Measurements from ENCODE around the gene NRCAM. TPM values are rescaled to one million over a fixed set of nuclear protein-coding genes. Genes with fewer than 3 reads are reported as not detected.

NRCAM gene
- total RNA-seq, 1 experiment from 2014 or later = 1.1 TPM

GRCh38 chr7:108145401-108145800, 310.8 kb downstream of the NRCAM start:
- POLR2A ChIA-PET = interaction anchor here (0.6 to 2.4 kb wide), 10 partner anchors 25 to 228 kb away, joined by 3 to 12 read pairs (median 4); partner anchors contain the start of gene LAMB1
- H3K27me3 Mint-ChIP-seq (ENCODE audit: insufficient read depth, unreplicated experiment) = no peaks in the 10 kb centered on the region
- BruUV-seq (replicated peaks) = no TSS peak
- CTCF ChIA-PET = interaction anchor here (0.6 to 5.1 kb wide), 41 partner anchors 9 to 1592 kb away, joined by 3 to 79 read pairs (median 4); partner anchors contain the start of genes DLD and LAMB4
- no peak for DNase-seq (ENCODE audit: unreplicated experiment)
- no peaks in the 10 kb centered on the region for H3K9me3 Mint-ChIP-seq (ENCODE audit: unreplicated experiment)
- H3K4me3 Mint-ChIP-seq (ENCODE audit: unreplicated experiment) = no peak overlapping the region
- no peaks in the 10 kb centered on the region for H3K36me3 Mint-ChIP-seq (ENCODE audit: insufficient read depth, unreplicated experiment)
- H3K27ac Mint-ChIP-seq (ENCODE audit: low read depth, unreplicated experiment) = no peak overlapping the region
- intact Hi-C loops (cut with micrococcal nuclease) = loop anchor here (5.0 kb wide), 2 partner anchors 148 to 198 kb away; no protein-coding TSS in a partner anchor
- TF ChIP-seq CTCF (IDR thresholded peaks at IDR 0.05; ENCODE audit: unreplicated experiment) = no peak
- H3K4me1 Mint-ChIP-seq (ENCODE audit: insufficient read depth, unreplicated experiment) = no peaks in the 10 kb centered on the region

GRCh38 chr7:108144931-108145330, 311.3 kb downstream of the NRCAM start:
- intact Hi-C loops (cut with micrococcal nuclease) = loop anchor here (5.0 kb wide), 2 partner anchors 148 to 198 kb away; no protein-coding TSS in a partner anchor
- BruUV-seq (replicated peaks) = no TSS peak
- H3K27me3 Mint-ChIP-seq (ENCODE audit: insufficient read depth, unreplicated experiment) = no peaks in the 10 kb centered on the region
- DNase-seq (ENCODE audit: unreplicated experiment) = no peak
- no peaks in the 10 kb centered on the region for H3K4me1 Mint-ChIP-seq (ENCODE audit: insufficient read depth, unreplicated experiment)
- no peak overlapping the region for H3K27ac Mint-ChIP-seq (ENCODE audit: low read depth, unreplicated experiment)
- no peak overlapping the region for H3K4me3 Mint-ChIP-seq (ENCODE audit: unreplicated experiment)
- H3K36me3 Mint-ChIP-seq (ENCODE audit: insufficient read depth, unreplicated experiment) = no peaks in the 10 kb centered on the region
- ChIA-PET POLR2A (interaction anchor here (1.0 to 2.4 kb wide), 7 partner anchors 15 to 221 kb away, joined by 3 to 12 read pairs (median 3); partner anchors contain the start of gene LAMB4), CTCF (interaction anchor here (0.6 to 5.1 kb wide), 24 partner anchors 8 to 419 kb away, joined by 3 to 79 read pairs (median 6); partner anchors contain the start of gene LAMB4)
- H3K9me3 Mint-ChIP-seq (ENCODE audit: unreplicated experiment) = no peaks in the 10 kb centered on the region
- TF ChIP-seq CTCF (IDR thresholded peaks at IDR 0.05; ENCODE audit: unreplicated experiment) = no peak

GRCh38 chr7:108143658-108144420, 312.4 kb downstream of the NRCAM start:
- H3K36me3 Mint-ChIP-seq (ENCODE audit: insufficient read depth, unreplicated experiment) = no peaks in the 10 kb centered on the region
- BruUV-seq (replicated peaks) = no TSS peak
- intact Hi-C loops (cut with micrococcal nuclease) = no loop called here
- H3K4me1 Mint-ChIP-seq (ENCODE audit: insufficient read depth, unreplicated experiment) = no peaks in the 10 kb centered on the region
- POLR2A ChIA-PET = interaction anchor here (1.0 kb wide), 2 partner anchors 14 to 38 kb away, joined by 3 read pairs; partner anchors contain the start of gene LAMB4
- DNase-seq (ENCODE audit: unreplicated experiment) = no peak
- no peak overlapping the region for H3K4me3 Mint-ChIP-seq (ENCODE audit: unreplicated experiment)
- CTCF ChIA-PET = interaction anchor here (0.8 to 5.1 kb wide), 9 partner anchors 7 to 353 kb away, joined by 3 to 79 read pairs (median 33); partner anchors contain the start of gene LAMB4
- no peaks in the 10 kb centered on the region for H3K9me3 Mint-ChIP-seq (ENCODE audit: unreplicated experiment)
- TF ChIP-seq CTCF (IDR thresholded peaks at IDR 0.05; ENCODE audit: unreplicated experiment) = no peak
- H3K27me3 Mint-ChIP-seq (ENCODE audit: insufficient read depth, unreplicated experiment) = no peaks in the 10 kb centered on the region
- no peak overlapping the region for H3K27ac Mint-ChIP-seq (ENCODE audit: low read depth, unreplicated experiment)

- H3K27me3 Mint-ChIP-seq (ENCODE audit: insufficient read depth, unreplicated experiment) = no peaks in the 10 kb centered on the region
- H3K4me3 Mint-ChIP-seq (ENCODE audit: unreplicated experiment) = no peak overlapping the region
- no peak overlapping the region for H3K27ac Mint-ChIP-seq (ENCODE audit: low read depth, unreplicated experiment)
- no peaks in the 10 kb centered on the region for H3K36me3 Mint-ChIP-seq (ENCODE audit: insufficient read depth, unreplicated experiment)
- DNase-seq (ENCODE audit: unreplicated experiment) = no peak
- intact Hi-C loops (cut with micrococcal nuclease) = no loop called here
- POLR2A ChIA-PET = interaction anchor here (1.3 kb wide), 1 partner anchor 12 kb away, joined by 3 read pairs; no protein-coding TSS in a partner anchor
- BruUV-seq (replicated peaks) = no TSS peak
- no peaks in the 10 kb centered on the region for H3K9me3 Mint-ChIP-seq (ENCODE audit: unreplicated experiment)
- CTCF ChIA-PET = interaction anchor here (0.6 to 5.1 kb wide), 4 partner anchors 9 to 1946 kb away, joined by 3 to 79 read pairs (median 4); no protein-coding TSS in a partner anchor
- TF ChIP-seq CTCF (IDR thresholded peaks at IDR 0.05; ENCODE audit: unreplicated experiment) = no peak
- H3K4me1 Mint-ChIP-seq (ENCODE audit: insufficient read depth, unreplicated experiment) = no peaks in the 10 kb centered on the region
Measured at GRCh38 chr7:108142675-108143259, 313.5 kb downstream of the NRCAM start.

Measured in MCF 10A (cell line).